HL-60/S4 treated with phorbol 12-myristate 13-acetate at 8.2 ng/mL for 4 days and 3 days (cell line): ENCODE measurements around the gene ADARB2.
"Not testable (repeated sequence)": the region's sequence is repeated elsewhere in the genome, so short reads cannot be mapped to it uniquely, and the experiment has no call there.

Experiments used
- in situ Hi-C: fragments of 300-500 bp; cut with MboI; formaldehyde crosslinking; loops from 2 replicates; pipeline ENCODE4 v1.15.0; 2022; ENCODE audit warnings: low sequenced_read_pairs

ADARB2 gene

GRCh38 chr10:1339396-1339795, 397.9 kb downstream of the ADARB2 start:
- in situ Hi-C loops, result no loop called here

DNA sequence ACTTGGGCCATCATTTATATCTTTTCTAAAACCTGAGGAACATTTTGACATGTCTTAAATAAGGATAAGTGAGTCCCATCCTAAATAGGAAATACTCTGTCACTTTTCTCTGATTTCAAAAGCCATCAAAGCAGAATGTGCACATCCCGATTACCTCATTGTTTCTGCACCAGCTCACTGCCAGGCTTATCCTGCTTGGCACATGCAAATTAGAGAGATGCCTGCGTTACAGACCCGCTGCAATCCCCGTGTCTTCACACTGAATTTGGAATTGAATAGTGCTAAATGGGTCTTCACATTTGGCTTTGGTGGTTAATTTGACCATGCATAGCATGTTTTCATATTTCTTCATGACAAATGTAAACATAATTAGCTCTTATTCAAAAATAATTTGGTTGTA, 401.7 kb downstream of the ADARB2 start:
- in situ Hi-C loops, result no loop called here

GRCh38 chr10:1333981-1334380, 403.3 kb downstream of the ADARB2 start:
- in situ Hi-C loops, result no loop called here

DNA sequence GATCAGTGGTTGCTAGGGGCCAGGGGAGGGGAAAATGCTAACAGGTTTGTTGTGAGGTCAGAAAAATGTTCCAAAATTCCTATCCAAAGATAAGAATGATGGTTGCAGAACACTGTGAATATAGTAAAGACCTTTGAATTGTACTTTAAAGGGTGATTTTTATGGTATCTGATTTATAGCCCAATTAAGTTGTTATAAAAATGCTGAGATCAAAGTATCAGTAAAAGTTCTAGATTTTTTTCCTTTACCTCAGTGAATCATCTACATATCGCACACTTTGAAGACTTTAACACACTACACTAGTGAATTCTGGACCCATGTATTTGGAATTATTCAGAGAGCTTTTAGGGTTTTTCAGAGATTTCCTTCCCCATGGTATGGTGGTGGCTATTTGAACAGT, 405.8 kb downstream of the ADARB2 start:
- in situ Hi-C loops, result no loop called here

DNA sequence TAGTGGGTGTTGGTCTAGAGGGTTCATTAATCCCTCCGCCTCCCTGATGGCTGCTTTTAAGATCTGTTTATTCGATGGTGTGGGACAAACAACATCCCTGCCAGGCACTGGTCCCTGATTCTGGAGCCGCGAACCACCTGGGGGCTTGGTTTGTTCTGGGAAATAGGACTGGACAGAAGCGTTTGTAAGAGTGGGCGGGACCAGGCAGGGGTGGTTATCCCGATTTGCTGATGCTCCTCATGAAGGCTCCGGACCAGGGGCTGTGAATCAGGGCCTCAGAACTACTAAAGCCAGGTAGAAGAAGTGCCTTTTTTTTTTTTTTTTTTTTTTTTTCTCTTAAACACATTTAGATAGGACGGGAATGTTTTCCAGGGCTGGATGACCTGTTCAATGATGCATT, 407.7 kb downstream of the ADARB2 start:
- in situ Hi-C loops, result no loop called here

GRCh38 chr10:1328981-1329614, 408.2 kb downstream of the ADARB2 start:
- in situ Hi-C loops, result no loop called here

DNA sequence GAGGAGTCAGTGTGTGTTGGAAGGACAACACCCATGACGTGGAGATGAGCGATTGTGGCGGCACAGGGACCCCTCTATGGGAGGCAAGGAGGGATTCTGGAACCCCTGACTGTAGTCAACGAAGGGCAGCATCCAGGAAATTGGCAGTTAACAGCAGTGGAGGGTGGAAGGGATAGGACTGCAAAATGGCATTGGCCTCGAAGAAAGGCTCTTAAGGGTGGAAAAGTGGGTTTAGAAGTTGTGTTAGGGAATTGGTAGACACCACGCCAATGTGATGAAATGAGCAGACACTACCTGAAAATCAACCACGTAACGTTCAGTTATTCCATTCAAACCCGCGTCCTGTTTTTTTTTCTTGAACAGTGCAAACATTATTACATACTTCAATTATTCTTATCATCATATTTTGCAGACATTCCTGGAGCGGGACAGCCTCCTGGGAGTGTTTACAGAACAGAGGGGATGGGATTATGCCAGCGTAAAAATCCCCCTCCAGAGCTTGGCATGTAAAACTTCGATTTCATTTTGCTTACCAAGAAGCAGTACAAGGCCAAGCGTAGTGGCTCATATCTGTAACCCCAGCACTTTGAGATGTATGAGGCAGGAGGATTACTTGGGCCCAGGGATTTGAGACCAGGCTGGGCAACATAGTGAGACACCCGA, 409.0 kb downstream of the ADARB2 start:
- in situ Hi-C loops, result no loop called here

DNA sequence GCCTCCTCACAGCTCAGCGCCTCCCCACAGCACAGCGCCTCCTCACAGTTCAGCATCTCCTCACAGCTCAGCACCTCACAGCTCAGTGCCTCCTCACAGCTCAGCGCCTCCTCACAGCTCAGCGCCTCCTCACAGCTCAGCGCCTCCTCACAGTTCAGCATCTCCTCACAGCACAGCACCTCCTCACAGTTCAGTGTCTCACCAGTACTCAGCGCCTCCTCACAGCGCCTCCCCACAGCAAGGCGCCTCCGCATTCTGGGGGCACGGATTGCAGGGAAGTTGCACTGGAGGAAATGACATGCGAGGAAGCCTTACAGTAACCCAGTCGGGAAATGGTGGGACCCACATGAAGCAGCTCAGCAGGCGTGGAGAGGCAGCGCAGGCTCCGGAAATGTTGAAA, 409.6 kb downstream of the ADARB2 start:
- in situ Hi-C loops, result no loop called here

GRCh38 chr10:1326514-1326913, 410.8 kb downstream of the ADARB2 start:
- in situ Hi-C loops, result not testable (repeated sequence)

- in situ Hi-C loops, result no loop called here
Measured at GRCh38 chr10:1324903-1325302, 412.4 kb downstream of the ADARB2 start.

DNA sequence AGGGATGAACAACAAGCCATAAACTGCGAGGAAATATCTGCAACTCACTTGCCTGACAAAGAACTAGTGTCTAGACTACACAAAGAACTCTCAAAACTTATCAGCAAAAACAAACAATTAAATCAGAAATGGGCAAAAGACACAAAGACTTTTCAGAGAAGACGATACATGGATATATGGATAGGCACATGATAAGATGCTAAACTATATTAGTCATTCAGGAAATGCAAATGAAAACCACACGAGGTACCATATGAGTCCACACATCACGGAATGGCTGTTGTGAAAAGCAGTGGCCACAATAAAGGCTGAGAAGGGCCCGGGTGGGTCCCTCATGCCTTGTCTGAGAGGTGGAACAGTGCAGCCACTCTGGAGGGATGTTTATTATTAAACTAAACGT, 413.4 kb downstream of the ADARB2 start:
- in situ Hi-C loops, result no loop called here

- in situ Hi-C loops, result no loop called here
Measured at GRCh38 chr10:1320739-1321320, 416.5 kb downstream of the ADARB2 start.

- in situ Hi-C loops, result no loop called here
Measured at GRCh38 chr10:1316809-1317143, 420.5 kb downstream of the ADARB2 start.

GRCh38 chr10:1316121-1316808, 421.1 kb downstream of the ADARB2 start:
- in situ Hi-C loops, result no loop called here

DNA sequence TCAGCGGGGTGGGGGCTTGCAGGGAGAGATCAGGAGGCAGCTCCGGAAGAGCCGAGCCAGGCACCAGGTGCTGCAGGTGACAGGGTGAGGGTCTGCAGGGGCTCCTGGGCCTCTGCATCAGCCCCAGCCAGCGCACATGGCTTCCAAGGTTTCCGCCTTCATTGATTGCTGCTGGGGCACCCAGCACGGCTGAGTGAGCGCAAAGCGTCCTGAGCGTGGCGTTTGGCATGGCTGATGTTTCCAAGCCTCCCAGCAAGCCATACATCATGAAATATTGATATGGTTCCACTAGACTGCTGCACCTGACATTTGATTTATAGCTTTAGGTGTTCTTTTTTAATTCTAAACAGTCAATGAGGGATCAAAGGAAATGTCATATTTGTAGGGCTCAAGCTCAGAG, 422.1 kb downstream of the ADARB2 start:
- in situ Hi-C loops, result no loop called here

GRCh38 chr10:1311726-1312125, 425.6 kb downstream of the ADARB2 start:
- in situ Hi-C loops, result no loop called here

GRCh38 chr10:1310271-1310789, 427.0 kb downstream of the ADARB2 start:
- in situ Hi-C loops, result no loop called here

GRCh38 chr10:1309617-1310270, 427.6 kb downstream of the ADARB2 start:
- in situ Hi-C loops, result no loop called here

- in situ Hi-C loops, result no loop called here
Measured at GRCh38 chr10:1308962-1309616, 428.2 kb downstream of the ADARB2 start.

- in situ Hi-C loops, result no loop called here
Measured at GRCh38 chr10:1308173-1308961, 429.0 kb downstream of the ADARB2 start.
